ENCODE results near the gene DTX2. TPM values are rescaled to one million over a fixed set of nuclear protein-coding genes. Genes with fewer than 3 reads are reported as not detected.
"Not testable (repeated sequence)": the region's sequence is repeated elsewhere in the genome, so short reads cannot be mapped to it uniquely, and the experiment has no call there.

DTX2 gene
- polyA plus RNA-seq, 1 donor: 8.0 TPM

DNA sequence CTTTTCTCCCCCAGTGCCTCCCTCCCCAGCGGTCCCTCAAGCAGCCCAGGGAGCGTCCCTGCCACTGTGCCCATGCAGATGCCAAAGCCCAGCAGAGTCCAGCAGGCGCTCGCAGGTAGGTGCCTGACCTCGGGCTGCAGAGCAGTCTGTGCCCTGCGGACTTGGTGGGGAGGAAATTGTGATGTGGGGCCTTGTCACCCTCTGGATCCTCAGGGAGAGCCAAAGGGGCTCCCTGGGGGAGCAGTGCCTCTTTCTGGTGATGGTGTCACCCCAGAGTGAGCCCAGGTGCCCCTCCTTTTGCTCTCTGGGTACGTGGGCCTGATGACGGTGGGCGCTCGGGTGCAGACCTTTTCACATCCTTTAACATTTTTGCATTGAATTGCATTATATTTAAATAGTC is 30.6 kb downstream of the DTX2 start:
- not testable (repeated sequence) for DNase-seq

DNA sequence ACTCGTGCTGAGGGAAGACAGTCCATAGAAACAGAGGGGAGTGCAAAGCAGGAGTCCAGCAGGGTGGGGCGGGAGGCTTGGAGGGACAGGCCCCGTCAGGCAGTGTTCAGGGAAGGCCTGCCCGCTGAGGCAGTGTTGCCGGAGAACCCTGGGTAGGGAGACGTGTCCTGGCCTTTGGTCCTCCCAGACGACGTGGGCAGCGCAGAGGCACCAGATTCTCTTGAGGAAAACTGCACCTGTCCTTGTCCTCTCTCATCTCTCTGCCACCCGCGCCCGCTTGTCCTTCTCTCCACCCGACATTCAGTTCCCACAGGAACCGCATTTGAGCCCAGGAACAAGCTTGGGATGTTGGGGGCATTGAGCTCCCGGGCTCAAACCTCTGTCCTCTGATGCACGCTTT is 34.2 kb downstream of the DTX2 start:
- not testable (repeated sequence) for DNase-seq

DNA sequence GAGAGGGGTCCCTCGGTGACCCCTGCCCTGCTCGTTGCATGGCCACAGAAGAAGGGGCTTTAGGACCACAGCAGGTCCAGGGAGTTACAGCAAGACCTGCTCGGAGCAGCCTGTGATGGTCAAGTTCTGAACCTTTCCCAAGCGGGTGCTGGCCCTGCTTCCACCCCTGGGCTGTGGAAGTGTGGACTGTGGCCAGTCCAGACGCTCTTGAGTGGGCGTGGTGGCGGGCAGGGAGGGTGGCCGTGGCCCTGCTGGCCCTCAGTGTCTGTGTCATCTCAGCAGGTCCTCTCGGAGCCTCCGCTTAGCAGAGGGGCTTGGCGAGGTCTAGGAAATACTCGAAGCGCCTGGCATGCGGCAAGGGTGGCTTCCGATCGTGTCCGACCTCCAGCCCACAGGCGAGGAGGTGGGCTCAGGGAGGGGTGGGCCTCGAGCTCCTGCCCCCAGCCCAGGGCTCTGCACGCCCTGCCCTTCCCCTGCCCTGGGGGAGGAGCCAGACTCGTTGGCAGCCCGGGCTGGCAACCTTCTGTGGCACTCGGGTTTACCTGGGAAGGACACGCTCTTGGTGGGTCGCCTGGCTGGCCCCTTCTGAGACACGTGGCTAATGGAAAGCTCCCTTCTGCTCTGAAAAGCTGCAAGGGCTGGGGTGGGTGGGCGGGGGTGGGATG is 36.5 kb downstream of the DTX2 start:
- not testable (repeated sequence) for DNase-seq

DNA sequence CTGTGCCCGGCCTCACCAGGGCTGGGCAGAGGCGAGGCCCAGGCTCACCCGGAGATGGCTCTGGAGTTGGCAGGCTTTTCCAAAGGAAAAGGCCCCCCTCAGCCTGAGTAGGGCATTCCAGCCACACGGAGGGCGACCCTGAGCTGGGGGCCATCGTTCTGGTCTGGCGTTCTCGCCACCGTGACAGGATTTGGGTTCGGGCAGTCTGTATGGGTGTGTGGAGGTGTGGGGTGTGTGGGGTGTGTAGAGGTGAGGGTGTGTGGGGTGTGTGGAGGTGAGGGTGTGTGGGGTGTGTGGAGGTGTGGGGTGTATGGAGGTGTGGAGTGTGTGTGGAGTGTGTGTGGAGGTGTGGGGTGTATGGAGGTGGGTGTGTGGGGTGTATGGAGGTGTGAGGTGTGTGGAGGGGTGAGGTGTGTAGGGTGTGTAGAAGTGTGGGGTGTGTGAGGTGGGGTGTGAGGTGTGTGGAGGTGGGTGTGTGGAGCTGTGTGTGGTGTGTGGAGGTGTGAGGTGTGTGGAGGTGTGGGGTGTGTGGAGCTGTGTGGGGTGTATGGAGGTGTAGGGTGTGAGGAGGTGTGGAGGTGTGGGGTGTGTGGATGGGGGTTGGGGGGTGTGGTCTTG is 37.2 kb downstream of the DTX2 start:
- not testable (repeated sequence) for DNase-seq

DNA sequence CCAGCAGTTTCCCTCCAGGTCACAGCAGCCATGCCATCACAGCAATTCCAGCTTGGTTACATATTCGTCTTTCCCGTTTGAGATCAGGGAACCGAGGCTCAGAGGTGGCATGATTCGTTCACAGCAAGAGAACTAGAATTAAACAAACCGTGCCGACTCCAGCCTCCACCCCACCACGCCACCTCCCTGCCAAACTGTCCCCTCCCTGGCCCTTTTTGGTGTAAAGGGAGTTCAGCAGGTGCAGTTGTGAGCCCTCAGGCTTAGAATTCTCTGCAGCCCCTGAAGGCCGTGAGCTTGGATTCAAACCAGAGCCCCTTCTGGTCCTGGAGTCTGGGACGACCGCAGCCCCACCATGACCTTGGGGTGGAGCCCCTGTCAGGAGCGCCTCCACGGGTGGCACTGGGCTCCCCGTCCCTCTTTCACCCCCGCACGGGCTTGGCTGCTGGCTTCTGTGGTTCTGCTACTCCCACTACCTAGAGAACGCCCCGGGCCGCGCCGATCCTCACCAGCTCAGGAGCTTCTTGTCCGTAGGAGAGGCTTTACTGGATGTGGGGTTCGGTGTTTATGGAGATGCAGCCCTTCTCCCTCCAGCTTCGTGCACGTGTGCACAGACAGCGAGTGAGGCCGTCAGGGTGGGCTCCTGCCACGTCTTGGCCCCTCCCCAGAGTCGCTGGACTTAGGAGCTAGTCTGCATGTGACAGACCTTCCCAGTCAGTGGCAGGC is 37.9 kb downstream of the DTX2 start:
- DNase-seq: not testable (repeated sequence)

DNA sequence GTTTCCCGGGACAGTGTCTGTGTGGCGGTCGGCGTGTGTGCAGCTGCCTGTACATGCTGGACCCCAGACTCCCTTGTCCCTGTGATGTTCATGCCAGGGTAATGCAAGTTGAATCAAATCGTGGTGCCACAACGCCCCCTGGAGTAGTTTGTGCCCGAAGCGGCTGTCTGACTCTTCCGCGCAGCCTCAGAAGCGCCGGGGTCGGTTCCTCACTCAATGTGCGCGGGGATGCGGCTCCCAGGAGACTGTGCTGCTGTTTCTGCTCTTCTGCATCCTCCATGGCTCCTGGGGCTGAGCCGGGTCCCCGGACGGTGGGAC is 38.4 kb downstream of the DTX2 start:
- DNase-seq: not testable (repeated sequence)

DNA sequence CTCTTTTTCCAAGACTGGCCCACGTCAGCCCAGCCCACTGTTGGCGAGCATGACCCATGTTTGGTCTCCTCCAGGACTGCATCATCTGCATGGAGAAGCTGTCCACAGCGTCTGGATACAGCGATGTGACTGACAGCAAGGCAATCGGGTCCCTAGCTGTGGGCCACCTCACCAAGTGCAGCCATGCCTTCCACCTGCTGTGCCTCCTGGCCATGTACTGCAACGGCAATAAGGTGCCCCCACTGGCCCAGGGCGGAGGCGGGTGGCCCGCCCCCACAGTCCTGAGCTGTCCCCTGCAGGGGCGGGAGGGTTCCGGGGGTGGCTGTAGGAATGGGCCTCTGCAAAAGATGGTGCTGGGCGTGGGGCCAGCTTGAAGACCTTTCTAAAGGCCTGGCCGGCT is 40.7 kb downstream of the DTX2 start:
- DNase-seq: not testable (repeated sequence)

DNA sequence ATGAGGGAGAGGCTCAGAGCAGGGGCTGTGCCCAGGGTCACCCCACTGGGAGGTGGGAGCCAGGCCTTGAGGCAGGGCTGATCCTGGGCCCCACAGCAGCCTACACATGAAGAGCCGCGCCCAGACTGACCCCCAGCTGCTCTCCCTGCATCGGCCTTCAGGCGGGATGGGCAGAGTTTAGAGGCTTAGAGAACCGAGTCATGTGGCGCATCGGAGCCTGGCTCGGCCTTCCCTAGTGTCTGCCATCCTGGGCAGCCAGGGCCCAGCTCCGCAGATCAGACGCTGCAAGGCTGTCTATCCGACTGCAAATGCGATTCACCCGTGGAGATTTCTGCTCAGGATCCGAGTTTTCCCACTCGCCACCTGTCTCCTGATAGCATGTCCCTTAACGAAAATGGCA is 41.3 kb downstream of the DTX2 start:
- DNase-seq: not testable (repeated sequence)

DNA sequence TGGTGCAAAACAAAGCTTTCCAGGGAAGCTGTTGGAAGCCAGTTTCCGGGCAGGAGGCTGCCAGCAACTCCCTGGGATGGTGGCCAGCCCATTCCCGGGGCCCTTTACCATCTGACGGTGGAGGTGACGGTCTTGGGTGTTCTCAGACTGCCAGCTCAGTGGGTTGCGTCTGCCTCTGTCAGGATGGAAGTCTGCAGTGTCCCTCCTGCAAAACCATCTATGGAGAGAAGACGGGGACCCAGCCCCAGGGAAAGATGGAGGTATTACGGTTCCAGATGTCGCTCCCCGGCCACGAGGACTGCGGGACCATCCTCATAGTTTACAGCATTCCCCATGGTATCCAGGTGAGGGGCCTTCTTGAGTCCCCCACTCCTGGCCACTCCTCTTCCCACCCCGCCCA is 41.7 kb downstream of the DTX2 start:
- not testable (repeated sequence) for DNase-seq

DNA sequence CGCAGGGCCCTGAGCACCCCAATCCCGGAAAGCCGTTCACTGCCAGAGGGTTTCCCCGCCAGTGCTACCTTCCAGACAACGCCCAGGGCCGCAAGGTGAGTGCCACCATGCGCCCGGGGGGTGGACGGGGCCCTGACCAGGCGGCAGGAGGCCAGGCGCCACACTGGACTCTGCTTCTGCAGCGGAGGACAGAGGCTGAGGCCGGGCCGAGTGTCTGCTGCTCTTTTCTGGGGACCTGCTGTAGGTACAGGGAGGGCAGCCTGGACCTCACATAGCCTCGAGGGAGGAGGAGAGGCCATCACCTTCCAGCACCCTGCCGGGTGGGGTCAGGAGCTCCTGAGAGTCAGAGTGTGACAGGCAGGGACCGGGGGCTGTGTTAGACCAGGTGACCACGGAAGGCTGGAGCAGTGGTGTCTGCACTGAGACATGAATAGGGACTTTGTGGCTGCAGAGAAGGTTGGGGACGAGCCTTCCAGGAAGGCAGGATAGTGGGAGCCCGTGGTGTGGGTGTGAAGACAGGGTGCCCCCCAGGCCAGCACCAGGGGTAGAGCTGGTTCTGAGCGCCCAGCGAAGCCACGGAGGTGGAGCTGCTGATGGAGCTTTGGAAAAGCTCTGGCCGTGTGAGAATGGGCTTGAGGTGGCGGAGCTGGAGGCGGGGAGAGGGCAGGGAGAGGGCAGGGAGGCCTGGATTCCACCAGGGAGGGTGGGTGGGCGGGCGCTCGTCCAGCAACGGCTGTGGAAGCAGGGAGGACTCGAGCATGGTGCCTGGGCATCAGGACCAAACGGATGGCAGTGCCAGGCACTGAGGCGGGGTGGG is 43.0 kb downstream of the DTX2 start:
- not testable (repeated sequence) for DNase-seq

DNA sequence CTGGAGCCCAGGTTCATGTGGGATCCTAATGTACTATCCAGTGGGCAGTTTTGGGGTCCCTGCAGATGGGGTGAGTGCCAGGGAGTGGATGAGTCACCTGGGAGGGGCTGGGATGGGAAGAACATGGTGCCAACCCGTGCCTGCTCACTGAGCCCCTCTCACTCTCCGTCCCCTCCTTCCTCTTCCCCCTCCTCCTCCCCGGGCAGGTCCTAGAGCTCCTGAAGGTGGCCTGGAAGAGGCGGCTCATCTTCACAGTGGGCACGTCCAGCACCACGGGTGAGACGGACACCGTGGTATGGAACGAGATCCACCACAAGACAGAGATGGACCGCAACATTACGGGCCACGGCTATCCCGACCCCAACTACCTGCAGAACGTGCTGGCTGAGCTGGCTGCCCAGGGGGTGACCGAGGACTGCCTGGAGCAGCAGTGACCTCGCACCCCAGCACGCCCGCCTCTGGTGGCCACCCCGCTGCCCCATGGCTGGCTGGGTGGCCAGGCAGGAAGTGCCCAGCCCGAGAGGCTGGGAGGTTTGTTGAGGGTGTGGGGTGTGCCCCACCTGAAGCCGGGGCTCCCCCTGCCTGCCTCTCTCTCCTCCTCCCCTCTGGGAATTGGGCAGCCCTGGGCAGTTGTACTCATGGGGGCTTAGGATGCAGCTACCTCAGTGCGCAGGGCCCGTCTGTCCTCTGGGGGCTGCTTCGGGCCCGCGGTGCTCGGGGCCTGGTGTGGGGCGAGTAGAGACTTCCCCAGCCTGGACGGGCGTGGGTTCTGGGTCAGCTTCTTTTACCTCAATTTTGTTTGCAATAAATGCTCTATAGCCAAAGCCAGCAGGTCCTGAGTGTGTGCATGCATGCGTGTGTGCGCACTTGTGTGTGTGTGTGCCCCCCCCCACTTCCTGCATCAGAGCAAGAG is 43.9 kb downstream of the DTX2 start:
- DNase-seq: no peak

DNA sequence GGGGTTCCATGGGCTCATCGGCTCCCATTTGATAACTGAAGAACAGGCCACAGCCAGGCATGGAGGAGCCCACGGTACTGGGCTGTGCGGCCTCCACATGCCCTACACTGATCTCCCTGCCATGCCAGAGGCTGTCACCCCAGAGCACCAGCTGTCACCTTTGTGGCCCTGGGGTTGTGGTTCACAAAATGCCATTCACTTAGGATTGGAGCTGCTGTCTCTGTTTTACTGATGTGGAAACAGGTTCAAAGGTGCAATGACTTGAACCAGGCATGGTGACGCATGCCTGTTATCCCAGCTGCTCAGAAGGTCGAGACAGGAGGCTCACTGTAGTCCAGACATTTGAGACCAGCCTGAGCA is 44.6 kb downstream of the DTX2 start:
- no peak for DNase-seq

DNA sequence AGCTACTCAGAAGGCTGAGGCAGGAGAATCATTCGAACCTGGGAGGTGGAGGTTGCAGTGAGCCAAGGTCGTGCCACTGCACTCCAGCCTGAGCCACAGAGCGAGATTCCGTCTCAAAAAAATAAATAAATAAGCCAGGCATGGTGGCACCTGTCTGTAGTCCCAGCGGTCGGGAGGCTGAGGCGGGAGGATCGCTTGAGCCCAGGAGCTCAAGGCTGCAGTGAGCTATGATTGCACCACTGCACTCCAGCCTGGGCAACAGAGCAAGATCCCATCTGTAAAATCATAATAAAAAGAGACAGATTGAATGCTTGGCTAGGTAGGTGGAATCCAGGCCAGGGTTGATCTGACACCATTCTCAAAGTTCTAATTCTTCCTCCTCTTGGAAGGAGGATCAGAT is 45.1 kb downstream of the DTX2 start:
- DNase-seq: not testable (repeated sequence)

DNA sequence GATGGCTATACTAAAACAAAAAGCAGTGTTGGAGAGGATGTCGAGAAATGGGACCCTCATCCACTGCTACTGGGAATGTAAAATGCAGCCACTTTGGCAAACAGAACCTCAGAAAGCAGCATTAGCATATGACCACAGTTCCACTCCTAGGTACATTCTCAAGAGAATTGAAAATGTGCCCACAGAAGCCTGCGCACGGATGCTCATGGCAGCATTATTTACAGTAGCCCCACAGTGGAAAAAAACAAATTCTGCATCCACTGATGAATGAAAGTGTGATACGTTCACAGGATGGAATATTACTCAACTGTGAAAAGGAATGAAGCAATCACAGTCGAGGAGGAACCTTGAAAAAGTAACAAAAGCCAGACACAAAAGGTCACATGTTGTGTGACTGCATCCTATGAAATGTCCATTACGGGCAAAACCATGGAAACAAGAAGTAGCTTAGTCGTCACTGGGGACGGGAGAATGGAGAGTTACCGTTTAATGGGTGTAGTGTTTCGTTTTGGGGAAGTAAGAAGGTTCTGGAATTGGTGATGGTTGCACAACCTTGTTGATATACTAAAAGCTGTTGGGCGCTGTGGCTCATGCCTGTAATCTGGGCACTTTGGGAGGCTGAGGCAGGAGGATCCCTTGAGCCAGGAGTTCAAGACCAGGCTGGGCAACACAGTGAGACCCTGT is 46.4 kb downstream of the DTX2 start:
- no peak for DNase-seq

DNA sequence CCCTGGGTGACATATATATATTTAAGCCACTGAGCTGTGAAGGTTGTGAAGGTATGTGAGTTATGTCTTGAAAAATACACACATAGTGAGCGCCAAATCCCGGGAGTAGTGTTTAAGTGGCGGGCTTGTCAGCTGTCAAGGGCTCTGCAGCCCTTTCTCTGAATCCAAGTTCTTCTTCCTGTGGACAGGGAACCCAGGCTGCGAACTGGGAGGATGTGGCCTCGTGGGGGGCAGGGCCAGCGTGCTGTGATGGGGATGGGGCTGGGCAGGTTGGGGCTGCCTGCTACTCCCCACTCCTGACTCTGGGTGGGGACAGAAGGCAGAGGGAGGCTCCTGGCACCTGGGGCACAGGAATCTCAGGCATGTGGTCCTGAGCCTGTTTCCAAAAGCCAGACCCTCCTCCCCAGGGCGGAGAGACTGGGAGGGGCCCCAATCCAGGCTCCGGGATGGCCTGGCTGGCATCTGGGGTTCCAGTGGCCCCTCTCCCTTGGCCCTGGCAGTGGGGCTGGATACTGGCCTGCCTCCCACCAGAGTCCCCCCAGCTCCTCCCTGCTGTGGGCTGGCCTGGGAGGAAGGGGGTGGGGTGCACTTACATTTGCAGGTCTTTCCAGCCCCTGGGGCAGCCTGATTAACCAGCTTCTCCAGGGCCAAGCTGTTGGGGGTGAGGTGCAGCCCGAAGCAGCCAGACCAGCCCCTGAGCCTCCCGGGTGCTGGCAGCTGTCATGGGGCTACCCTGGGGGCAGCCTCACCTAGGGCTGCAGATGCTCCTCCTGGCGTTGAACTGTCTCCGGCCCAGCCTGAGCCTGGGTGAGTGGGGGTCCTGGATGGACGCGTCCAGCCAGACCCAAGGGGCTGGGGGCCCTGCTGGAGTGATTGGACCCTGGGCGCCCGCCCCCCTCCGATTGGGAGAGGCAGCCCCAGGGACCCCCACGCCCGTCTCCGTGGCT is 48.7 kb downstream of the DTX2 start, which contains the start of gene UPK3B:
Gene UPK3B, plus strand, starts transcription at position 622 of the 947 bp plus-strand sequence. Its CDS starts 101 bp downstream, at position 723.
- no peak for DNase-seq

DNA sequence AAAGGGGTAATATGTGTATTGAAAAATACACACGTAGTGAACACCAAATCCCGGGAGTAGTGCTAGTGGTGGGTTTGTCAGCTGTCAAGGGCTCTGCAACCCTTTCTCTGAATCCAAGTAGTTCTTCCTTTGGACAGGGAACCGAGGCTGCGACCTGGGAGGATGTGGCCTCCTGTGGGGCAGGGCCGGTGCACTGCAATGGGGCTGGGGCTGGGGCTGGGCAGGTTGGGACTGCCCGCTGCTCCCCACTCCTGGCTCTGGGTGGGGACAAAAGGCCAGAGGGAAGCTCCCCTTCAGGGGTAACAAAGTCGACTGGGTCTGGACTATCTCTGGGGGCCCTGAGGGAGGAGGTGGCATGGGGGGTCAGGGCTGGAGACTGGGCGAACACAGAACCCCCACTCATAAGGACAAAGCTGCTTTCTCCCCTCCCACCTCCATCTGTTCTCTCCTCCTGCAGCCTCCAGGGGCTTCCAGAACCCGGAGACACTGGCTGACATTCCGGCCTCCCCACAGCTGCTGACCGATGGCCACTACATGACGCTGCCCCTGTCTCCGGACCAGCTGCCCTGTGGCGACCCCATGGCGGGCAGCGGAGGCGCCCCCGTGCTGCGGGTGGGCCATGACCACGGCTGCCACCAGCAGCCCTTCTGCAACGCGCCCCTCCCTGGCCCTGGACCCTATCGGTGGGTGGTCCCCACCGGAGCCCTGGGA is 49.8 kb downstream of the DTX2 start:
- DNase-seq: not testable (repeated sequence)

DNA sequence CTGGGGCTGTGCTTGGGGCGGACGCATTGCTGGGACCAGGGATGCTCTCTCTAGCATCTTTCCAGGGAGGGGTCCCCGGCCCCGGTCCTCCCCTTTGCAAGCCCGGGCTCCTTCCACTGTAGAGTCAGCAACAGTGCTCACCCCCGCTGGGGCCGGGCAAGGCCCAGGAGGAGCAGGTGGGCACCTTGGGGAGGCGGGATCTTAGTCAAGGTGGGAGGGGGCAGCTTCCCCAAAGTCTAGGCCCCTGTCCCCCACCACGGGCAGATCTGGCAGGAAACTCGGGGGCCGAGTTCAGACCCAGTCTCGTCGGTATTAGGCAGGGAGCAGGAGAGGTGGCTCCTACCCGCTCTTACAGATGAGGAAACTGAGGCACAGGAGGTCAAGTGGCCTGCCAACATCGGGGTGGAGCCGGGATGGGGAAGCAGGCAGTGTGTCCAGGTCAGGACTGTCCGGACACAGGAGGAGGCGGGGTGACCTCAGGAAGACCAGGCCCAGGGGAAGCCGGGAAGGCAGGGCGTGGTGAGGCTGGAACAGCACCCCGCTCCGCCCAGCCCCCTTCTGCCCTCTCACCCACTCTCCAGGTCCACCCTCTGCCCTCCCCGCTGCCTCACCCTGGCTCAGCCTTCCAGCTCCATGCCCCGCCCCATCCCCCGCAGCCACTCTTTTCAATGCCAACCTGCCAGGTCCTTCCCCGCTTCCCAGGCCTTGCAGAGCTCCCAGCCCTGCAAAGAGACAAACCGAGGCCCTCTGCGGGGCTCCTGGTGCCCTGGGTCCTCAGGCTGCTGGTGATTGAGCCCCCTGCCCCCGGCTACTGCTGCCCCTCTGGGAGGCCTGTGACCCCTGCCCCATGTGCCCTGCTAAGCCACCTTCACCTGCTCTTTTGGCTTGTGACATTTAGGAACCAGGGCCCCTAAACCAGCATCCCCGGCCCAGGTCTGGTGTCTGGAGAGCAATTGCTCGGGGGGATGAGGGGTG is 50.7 kb downstream of the DTX2 start:
- DNase-seq: not testable (repeated sequence)
